ENCODE measurements around the gene TWNK.

Gene TWNK

GRCh38 chr10:101011517-101012423 lies 24.4 kb downstream of the TWNK start:
- DNase-seq (ENCODE audit: low spot score) = no peak

- DNase-seq (ENCODE audit: low spot score) = peak; percentile 91
Observed at GRCh38 chr10:101012525-101013364, 25.4 kb downstream of the TWNK start.

GRCh38 chr10:101013365-101013825 lies 26.1 kb downstream of the TWNK start:
- no peak for DNase-seq (ENCODE audit: low spot score)

- peak; percentile 83 for DNase-seq (ENCODE audit: low spot score)
Observed at GRCh38 chr10:101014230-101014884, 27.0 kb downstream of the TWNK start.

- peak; percentile 67 for DNase-seq (ENCODE audit: low spot score)
Observed at GRCh38 chr10:101014966-101015581, 27.7 kb downstream of the TWNK start.

GRCh38 chr10:101015582-101015973 lies 28.2 kb downstream of the TWNK start:
- DNase-seq (ENCODE audit: low spot score) = no peak

- no peak for DNase-seq (ENCODE audit: low spot score)
Observed at GRCh38 chr10:101016814-101017213, 29.5 kb downstream of the TWNK start.

- DNase-seq (ENCODE audit: low spot score) = no peak
Observed at GRCh38 chr10:101018118-101018599, 30.8 kb downstream of the TWNK start.

- DNase-seq (ENCODE audit: low spot score) = peak; percentile 95
Observed at GRCh38 chr10:101018600-101019439, 31.5 kb downstream of the TWNK start.

- DNase-seq (ENCODE audit: low spot score) = no peak
Observed at GRCh38 chr10:101019440-101019703, 32.0 kb downstream of the TWNK start.

- no peak for DNase-seq (ENCODE audit: low spot score)
Observed at GRCh38 chr10:101020427-101021075, 33.2 kb downstream of the TWNK start.

- no peak for DNase-seq (ENCODE audit: low spot score)
Observed at GRCh38 chr10:101021239-101021638, 33.9 kb downstream of the TWNK start.

GRCh38 chr10:101021692-101022251 lies 34.4 kb downstream of the TWNK start:
- DNase-seq (ENCODE audit: low spot score) = no peak

- no peak for DNase-seq (ENCODE audit: low spot score)
Observed at GRCh38 chr10:101022967-101023705, 35.8 kb downstream of the TWNK start.

- DNase-seq (ENCODE audit: low spot score) = no peak
Observed at GRCh38 chr10:101027106-101027720, 39.9 kb downstream of the TWNK start.

- no peak for DNase-seq (ENCODE audit: low spot score)
Observed at GRCh38 chr10:101028446-101029337, 41.3 kb downstream of the TWNK start.

GRCh38 chr10:101029520-101030295 lies 42.4 kb downstream of the TWNK start:
- DNase-seq (ENCODE audit: low spot score) = no peak
